ENCODE data around the gene DLGAP1.
"Not testable (repeated sequence)": the region's sequence is repeated elsewhere in the genome, so short reads cannot be mapped to it uniquely, and the experiment has no call there.

Gene DLGAP1

DNA sequence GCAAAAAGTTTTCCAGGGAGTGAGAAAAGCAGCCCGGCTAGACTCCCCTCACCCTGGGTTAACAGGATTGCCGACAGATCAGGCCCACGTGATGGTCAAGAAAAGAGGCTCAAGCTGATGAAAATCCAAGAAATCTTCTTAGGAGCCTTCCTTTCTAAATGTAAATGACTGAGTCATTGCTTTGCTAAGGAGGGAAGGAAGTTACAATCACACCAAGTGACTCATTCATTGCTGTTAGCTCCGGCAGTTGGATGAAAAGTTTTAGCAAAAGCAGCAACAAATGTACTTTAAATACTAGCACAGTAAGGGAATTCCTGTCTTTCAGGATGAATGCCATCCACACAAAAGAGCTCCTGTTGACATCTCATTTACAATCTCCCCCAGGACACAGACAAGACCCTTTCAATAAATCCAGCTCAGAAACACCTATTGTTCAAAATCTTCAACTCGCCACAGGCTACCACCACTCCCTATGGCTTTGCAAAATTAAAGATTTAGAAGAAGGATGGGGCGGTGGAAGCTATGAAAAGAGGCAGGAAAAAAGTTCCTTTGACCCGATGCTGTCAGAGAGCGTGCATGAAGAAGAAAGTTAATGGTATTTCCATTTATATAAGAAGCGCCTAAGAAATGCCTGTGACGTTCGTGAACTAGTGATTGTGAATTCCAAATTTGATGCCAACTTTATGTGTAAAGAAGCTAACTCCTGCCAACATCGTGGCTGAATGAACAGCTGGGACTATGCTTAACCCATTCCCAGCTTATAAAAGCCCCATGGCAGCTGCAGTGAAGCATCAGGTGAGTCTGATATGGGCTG lies 851.5 kb downstream of the DLGAP1 start:
- DNase-seq (ENCODE audit: low read depth): peak; percentile 96

DNA sequence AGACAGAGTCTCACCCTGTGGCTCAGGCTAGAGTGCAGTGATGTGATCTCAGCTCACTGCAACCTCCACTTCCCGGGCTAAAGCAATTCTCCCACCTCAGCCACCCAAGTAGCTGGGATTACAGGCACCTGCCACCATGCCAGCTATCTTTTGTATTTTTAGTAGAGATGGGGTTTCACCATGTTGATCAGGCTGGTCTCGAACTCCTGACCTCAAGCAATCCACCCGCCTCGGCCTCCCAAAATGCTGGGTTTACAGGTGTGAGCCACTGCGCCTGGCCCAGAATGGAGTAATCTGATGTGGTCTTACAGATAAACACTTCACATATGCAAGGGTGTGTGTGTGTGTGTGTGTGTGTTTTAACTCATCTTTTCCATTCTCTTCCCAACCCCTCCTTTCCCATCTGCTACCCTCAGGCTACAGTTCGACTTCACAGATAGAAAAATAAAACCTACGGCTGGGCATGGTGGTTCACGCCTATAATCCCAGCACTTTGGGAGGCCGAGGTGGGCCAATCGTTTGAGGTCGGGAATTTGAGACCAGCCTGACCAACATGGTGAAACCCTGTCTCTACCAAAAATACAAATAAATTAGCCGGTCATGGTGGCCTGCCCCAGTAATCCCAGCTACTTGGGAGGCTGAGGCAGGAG lies 853.9 kb downstream of the DLGAP1 start:
- DNase-seq (ENCODE audit: low read depth): not testable (repeated sequence)

DNA sequence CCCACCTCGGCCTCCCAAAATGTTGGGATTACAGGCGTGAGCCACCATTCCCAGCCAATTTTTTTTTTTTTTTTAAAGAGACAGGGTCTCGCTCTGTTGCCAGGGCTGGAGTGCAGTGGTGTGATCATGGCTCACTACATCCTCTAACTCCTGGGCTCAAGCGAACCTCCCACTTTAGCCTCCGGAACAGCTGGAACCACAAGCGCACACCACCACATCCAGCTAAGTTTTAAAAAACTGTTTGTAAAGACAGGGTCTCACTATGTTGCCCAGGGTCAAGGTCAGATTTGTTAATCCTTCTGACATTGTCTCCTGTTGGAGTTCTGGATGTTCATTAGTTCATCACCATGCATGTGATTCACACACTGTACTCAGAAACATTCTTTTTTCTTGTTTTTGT lies 855.2 kb downstream of the DLGAP1 start:
- DNase-seq (ENCODE audit: low read depth): no peak

DNA sequence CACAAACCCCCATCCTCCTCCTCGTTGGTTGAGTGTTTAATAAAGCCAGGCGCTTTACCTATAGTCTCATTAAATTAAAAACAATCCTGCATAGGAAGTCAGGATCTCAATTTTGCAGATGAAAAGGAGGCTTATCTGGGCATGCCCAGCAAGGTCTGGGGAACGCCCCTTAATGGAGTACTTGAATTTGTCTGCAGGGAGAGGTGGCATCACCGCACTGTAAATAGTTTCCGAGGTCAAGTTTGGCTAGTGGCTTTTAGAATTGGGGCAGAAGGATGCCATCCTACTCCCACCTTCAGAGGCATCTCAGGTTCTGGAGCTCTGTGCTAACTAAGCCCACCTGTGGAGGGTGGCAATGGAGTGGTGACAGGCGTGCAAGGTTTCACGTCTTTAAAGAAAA lies 855.9 kb downstream of the DLGAP1 start:
- no peak for DNase-seq (ENCODE audit: low read depth)

DNA sequence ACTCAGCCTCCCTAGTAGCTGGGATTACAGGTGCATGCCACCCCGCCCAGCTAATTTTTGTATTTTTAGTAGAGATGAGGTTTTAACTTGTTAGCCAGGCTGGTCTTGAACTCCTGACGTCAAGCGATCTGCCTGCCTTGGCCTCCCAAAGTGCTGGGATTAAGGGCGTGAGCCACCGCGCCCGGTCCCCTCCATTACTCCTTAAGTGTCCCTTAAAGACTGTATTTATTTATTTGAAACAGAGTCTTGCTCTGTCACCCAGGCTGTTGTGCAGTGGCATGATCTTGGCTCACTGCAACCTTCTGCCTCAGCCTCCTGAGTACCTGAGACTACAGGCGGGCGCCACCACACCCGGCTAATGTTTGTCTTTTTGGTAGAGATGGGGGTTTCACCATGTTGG lies 856.5 kb downstream of the DLGAP1 start:
- DNase-seq (ENCODE audit: low read depth): no peak

DNA sequence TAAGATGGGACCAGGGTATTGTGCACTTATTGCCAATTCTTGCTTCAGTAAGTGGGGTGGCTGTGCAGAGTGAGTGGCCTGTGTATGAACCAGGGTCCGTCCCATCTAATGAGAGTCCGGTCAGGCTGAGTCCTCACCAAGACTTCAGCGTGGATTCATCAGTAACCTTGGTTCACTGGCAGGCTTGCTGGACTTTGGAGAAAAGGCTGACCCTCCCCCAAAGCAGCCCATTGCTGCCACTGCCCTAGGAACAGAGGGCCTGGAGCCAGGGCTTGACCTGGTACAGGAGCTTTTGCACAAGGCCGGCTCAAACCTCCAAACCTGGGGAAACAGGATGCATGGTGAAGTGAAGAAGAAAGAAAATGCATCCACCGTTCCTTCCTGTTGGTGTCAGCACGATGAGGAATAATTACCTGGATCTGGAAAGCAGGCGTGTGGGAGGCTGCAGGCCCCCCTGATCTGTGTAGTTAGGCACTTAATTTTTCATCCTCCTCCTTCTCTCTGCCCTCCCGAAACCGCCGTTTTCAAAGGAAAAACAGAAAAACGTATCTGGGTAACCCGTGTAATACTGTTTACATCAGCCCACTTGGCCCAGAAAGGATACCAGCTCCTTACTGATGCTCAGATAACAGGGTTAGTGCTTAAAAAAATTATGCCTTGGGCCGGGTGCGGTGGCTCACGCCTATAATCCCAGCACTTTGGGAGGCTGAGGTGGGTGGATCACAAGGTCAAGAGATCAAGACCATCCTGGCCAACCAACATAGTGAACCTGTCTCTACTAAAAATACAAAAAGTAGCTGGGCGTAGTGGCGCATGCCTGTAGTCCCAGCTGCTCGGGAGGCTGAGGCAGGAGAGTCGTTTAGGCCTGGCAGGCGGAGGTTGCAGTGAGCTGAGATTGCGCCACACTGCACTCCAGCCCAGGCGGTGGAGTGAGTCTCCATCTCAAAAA lies 857.4 kb downstream of the DLGAP1 start:
- DNase-seq (ENCODE audit: low read depth): no peak

DNA sequence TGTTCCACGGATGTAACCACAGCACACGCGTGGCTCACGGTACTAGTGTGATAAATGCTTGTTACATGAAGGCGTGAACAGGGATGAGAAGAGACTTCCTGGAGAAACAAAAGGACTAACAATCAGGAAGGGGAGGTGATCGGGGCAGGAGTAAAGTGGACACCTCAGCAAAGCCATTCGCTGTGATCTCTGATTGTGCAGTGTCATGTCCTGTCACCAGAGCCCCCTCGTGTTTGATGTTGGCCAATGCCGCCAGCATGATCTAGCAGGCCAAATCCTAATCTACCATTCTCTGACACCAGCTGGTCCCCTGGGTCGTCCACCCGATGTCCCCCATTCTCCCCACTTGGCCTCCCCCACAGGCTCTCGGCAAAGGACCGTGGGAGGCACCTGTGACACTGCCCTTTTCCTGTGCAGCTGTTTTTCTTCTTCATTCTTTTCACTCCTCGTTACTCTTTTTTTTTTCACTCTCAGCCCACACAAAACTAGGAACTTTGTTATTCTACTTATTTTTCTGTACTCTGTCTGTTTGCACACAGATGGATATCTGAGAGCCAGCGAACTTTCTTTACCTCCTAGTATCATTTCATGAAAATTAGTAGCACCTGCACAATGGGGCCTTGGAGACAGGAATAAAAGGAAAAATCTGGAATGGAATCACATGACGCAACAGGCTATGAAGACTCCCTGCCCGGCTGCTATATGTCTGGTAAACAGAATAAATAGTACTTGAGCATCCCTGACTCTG lies 858.3 kb downstream of the DLGAP1 start:
- peak; percentile 34 for DNase-seq (ENCODE audit: low read depth)

DNA sequence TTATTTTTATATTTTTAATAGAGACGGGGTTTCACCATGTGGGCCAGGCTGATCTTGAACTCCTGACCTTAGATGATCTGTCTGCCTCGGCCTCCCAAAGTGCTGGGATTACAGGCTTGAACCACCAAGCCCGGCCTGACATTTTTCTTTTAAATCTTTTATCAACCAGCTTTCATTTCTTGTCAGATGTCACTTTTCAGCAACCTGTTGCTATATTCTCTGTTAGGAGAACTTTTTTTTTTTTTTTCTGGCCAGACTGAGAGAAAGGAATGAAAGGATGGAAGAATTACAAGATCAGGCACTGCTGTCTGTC lies 858.8 kb downstream of the DLGAP1 start:
- DNase-seq (ENCODE audit: low read depth): no peak

DNA sequence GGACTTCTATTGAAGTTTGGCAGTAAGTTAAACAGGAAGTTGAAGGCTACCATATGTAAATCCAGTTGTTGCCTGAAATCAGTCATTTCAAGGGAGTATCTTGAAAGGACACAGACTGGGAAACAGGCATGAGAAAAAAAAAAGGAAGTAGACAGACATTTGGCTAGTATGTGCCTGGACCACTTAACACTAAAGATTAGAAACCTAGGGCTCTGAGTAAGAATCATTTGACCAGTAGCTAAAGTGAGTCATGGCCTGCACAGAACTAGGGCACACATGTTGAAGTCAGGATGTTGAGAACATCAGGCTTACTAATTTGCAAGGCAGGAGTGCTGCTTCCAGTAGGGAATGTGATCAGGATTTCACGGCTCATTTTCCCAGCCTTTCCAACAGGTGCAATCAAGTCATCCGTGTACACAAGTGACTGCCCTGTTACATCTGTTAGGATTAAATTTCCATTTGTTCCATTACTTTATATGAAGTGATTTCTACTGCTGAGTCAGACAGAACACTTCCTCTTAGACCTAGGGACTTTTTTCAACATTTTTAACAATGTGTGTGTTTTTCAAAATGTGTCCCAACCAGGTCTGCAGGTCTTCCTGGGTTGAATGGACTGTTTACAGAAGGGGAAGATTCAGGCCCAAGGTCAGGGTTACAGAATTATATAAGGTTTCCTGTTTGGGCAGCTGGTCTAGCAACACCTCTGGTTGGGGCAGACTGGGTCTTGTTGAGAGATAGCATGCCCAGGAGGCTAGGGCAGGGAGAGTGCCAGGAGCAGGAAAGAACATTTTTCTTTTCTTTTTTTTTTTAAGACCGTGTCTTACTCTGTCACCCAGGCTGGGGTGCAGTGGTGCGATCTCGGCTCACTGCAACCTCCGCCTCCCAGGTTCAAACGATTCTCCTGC lies 859.5 kb downstream of the DLGAP1 start:
- DNase-seq (ENCODE audit: low read depth): peak; percentile 97

DNA sequence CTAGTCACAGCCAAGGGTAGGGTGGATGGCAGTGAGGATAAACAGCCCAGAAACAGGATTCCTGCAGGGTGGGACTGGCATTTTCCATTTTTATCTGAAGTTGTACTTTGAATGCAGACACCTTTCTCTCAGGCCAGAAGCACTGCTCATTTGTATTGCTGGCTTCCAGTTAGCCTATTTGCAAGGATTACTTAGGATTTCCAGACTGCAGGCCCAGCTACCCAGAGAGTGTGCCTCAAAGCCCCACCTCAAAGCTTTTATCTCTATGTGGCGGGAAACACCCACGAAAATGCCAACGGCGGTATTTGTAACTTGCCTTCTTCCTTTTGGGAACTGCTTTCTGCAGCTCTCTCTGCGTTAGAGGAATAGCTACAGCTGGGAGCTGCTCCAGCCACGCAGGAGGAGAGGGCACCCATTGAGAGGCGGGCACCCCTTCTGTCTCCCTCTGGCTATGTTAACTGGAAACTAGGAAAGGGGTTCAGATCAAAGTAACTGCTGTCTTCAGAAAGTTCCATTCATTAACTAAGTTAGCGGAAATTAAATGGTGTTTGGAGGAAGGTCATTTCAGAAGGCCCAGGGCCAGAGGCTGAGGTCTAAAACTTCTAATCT lies 860.2 kb downstream of the DLGAP1 start:
- DNase-seq (ENCODE audit: low read depth): peak; percentile 37

DNA sequence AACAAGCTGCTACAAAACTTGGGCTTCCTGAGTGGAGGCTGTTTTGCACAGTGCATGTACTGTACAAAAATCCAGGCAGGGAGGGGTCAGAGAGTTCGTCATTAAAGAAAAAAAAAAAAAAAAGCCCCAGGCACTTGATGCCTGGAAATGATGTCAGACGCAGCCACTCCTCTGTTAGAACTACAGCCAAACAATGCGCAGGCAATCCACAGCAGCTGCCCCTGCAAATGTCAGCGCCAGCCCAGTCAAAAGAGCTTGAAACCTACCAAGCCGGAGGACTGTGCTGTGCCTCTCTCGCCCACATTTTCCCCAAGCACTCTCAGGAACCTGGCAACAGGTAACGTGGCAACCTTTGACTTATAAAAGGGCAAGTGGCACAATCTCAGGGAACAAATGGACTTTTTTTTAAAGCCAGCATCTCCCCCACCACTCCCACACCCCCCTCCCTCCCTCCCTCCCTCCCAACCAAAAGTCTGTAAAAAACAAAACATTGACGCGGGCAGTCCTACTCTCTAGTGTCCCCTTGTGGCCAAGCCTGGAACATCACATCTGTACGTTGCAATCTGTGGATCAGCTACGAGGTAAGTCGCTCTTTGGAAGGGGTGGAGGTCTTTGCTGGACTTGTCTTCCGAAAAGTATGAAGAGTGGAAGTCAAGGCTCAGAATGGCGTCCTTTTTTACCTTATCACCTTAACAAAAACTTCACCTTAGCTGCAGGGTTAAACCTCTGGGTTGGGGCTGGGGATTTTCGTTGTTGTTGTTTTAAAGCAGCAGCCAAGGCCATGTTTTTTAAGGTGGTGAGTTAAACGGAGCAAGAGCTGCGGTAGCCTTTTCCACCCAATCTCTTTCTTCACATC lies 861.0 kb downstream of the DLGAP1 start:
- peak; percentile 98 for DNase-seq (ENCODE audit: low read depth)

DNA sequence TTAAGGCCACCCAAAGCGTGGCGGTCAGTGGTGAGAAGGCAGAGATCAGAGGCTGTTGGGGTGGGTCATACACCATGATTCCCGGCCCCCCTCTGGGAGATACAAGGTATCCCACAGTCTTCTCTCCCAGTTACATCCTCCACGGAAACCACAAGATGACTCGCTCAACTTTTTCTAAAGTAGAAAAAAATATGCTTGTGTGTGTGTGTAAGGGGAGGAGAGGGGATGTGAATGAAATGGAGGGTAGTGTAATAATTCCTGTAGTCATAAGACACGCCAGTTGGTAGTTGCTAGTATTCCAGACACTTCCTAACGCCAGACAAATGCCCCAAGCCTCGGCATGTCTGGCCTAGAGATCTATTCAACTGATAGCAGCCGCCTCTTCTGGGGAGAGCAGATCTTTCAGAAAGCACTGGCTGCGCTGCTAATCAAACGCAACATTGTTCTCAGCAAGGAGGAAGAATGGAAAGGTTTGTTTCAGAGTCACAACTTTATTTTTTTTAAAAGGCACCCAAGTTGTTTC lies 861.7 kb downstream of the DLGAP1 start:
- DNase-seq (ENCODE audit: low read depth): peak; percentile 87

DNA sequence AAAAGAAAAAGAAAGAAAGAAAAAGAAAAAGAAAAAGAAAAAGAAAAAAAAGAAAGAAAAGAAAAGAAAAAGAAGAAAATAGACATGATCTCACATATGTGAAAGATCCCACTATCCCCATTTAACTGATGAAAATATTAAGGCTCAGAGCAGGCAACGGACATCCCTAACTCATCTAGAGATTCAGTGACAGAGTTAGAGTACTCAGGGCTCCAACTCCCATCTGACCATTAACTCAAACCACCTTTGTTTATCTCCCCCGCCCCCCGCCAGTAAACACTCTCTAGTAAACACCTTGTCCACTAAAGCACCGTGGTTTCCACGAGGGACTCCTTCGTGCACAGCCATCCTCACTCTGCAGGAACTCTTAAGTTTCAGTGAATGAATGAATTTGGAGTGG lies 862.2 kb downstream of the DLGAP1 start:
- no peak for DNase-seq (ENCODE audit: low read depth)

DNA sequence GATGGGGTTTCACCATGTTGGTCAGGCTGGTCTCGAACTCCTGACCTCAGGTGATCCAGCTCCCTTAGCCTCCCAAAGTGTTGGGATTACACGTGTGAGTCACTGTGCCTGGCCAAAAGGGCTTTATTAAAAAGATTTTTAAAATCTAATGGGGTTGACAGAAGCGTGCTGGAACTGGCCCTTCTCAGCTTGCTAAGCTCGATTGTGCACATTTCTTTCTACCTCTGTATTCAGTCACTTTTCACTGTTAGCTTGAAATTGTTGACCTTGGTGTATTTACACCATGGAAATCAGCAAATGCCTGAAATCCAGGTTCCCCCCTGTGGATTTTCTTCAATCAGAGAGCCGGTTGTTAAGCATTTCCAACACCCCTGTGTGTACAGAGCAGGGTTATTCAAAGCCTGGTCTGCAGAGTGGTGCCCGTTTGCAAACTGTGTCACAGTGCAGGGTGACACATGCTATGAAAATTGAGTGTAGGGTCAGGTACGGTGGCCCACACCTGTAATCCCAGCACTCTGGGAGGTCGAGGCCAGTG lies 864.9 kb downstream of the DLGAP1 start:
- no peak for DNase-seq (ENCODE audit: low read depth)

DNA sequence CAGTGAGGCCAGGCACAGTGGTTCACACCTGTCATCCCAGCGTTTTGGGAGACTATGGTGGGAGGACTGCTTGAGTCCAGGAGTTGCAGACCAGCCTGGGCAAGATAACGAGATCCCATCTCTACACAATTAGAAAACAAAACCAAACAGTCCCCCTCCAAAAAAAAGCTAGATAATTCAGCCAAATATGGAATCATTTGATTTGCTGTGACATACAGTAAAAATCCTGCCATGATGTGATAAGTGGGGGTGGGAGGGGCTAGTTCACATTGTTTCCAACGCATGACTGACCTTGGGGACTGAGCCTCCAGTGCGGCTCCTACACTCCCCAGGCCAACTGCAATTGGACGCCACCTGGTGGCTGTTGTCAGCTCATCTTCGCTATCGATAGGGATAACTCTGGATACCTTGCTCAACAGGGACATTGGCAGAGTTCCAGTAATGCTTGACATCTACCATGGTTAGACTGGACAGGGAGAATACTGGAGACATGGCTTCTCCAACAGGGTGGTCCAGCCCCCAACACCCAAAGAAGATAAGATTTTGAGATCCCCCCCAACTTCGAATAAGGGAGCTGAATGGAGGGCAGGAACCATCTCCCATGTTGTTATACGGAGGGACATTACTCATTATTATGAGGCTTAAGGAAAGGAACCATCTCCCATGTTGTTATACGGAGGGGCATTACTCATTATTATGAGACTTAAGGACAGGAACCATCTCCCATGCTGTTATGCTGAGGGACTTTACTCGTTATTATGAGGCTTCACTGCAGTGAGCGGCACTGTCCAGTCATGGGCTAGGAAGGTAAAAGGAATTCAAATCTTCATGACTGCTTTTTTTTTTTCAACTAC lies 869.2 kb downstream of the DLGAP1 start:
- peak; percentile 80 for DNase-seq (ENCODE audit: low read depth)

DNA sequence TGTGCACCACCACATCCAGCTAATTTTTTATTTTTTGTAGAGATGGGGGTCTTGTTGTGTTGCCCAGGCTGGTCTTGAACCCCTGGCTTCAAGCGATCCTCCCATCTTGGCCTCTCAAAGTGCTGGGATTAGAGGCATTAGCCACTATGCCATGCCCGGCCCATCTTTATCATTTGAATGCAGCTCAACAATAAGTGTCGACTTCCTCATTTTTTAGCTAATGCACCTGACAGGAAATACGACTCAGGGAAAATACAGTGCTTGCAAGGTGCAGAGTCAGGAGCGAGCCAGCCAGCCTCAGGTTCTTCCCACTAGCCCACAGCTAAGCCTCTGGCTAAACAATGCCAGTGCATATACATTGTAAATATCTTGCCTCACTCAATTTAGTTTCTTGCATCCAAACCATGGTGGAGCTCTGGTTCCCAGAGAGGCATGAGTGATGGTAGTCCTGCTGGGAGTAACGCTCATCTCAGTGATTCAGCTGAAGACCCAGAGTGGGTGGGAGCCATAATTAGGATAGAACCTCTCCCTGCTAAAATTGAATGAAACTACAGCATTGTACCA lies 870.1 kb downstream of the DLGAP1 start:
- no peak for DNase-seq (ENCODE audit: low read depth)

DNA sequence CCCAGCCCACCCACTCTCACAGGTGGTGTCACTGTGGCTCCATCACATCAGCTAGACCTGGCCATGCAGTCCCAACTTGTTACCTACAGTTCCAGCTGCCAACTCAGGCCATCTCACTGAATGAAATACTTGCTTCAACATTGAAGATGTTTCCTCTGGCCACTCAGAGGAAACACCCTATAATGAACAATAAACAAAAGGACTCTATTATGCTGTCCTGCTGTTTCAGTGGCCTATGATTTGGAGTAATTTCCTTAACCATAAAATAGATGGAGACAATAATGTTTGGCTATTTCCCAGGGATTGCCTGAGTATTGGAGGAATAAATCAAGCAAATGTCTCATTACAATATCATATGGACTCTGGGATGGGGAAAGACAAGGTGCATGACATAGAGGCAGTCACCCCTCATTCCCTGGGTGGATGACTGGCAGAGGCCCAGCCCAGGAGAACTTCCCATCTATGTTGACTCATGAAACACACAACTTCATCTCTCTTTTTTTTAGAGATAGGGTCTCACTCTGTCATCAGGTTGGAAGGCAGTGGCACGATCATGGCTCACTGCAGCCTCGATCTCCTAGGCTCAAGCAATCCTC lies 870.7 kb downstream of the DLGAP1 start:
- DNase-seq (ENCODE audit: low read depth): no peak

All from iris pigment epithelial cell (primary cell).